ENCODE results near the gene RNGTT.

RNGTT gene

DNA sequence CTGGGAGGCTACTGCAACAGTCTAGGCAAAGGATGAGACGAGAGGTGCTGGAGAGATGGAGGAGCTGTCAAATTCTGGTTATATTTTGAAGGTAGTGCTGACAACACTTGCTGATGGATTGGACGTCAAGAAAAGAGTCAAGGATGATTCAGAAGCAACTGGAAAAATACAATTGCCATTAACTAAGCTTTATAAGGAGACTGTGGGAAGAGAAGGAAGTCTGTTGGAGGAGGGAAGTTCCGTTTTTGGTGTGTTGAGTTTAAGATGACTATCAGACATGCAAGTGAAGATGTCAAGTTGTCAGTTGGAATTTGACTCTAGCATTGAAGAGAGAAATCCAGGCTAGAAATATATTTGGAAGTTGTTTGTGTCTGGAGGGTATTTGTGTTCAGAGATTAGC lies 358.1 kb downstream of the RNGTT start:
- TF ChIP-seq CTCF (IDR thresholded peaks at IDR 0.05; ENCODE audit: low read depth, low read length) = no peak
- H3K4me3 ChIP-seq (ENCODE audit: low read depth, low read length) = no peak overlapping the region

DNA sequence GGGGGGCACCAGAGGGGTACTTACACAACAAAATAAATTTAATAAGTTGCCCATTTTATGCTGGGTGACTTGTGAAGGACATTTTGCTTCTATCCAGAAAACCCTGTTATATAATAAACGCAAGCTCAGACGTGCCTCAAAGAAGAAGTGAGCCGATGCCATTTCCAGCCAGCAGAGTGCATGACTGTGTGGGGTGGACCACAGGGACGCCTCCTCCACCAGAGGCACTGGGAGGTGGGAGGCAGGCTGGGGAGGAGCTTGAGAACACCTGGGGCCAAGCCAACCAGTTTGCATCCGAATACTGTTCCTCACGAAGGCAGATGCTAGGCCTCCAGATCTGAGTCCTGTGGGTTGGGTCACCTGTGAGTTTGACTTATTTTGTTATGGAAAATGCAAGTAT lies 363.8 kb downstream of the RNGTT start:
- TF ChIP-seq CTCF (IDR thresholded peaks at IDR 0.05; ENCODE audit: low read depth, low read length) = no peak
- H3K4me3 ChIP-seq (ENCODE audit: low read depth, low read length) = no peak overlapping the region

DNA sequence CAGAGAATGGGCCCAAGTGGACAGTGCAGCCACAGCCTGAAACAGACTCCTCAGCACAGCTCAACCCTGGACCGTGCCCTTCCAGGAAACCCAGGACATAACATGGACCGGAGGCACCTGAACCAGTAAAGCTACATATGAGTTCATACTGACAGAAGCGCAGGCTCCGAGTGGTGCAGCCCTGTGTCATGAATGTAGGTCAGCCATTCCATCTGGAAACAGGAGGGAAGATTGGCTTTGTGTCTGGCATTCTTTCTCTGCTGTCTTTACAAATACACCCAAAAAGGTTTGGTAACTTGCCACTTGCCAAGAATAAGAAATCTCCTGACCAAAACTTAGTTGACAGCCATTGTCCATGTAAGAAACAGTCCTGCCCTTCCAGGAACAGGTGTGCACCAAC lies 366.6 kb downstream of the RNGTT start:
- no peak overlapping the region for H3K4me3 ChIP-seq (ENCODE audit: low read depth, low read length)
- TF ChIP-seq CTCF (IDR thresholded peaks at IDR 0.05; ENCODE audit: low read depth, low read length) = no peak

GRCh38 chr6:88588938-88589337 lies 374.5 kb downstream of the RNGTT start:
- H3K4me3 ChIP-seq (ENCODE audit: low read depth, low read length) = no peak overlapping the region
- TF ChIP-seq CTCF (IDR thresholded peaks at IDR 0.05; ENCODE audit: low read depth, low read length) = no peak

DNA sequence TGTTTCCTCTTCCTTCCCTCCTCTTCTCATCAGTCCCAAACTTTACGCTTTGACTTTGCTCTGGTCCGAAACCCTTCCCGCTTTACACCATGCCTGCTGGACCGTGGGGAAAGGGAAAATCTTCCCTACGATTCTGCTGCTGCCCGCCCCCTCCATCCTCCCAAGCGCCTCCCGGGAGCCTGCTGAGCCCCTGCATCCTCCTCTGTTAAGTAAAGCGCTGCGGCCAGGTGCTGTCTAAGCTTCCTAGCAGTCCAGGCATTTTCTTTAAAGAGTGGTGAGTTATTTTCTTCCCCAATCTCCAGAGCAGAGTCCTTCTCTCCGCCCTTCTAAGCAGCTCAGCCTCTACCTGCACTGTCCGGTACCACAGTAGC lies 376.3 kb downstream of the RNGTT start:
- no peak for TF ChIP-seq CTCF (IDR thresholded peaks at IDR 0.05; ENCODE audit: low read depth, low read length)
- no peak overlapping the region for H3K4me3 ChIP-seq (ENCODE audit: low read depth, low read length)

DNA sequence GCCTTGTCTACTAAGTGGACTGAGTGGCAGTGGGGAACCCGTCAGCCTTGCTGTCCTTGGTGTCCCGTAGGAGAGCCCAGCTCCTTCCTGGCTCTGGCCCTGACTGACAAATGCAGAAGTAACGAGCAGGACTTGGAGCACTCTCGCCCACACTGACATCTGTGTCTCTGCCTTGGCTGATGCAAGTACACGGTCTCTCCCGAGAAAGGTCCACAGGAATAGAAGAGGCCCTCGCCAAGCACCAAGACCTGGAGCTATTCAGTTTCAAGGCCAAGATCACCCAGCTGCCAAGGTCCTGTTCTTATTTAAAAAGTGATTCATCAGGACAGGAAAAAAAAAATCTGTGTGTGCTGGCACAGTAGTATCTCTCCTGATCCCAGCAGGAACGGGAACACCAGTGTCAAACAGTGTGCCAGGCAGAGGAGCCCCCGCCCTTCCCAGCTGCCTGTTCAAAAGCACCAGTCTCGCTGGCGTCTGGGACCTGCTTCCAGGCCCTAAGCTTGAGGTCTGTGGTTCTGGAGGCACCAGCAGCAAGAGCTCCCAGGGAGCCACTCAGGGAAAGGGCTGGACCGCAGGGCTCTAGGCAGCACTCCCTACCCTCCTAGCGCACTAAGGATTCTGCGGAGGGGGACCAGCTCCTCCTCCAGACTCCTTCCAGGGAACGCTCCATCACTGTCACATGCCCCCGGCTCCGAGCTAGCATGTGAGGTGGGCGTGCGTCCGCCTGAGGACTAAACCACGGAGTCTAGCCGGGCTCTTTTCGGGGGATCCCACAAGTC lies 376.9 kb downstream of the RNGTT start:
- TF ChIP-seq CTCF (IDR thresholded peaks at IDR 0.05; ENCODE audit: low read depth, low read length) = no peak
- no peak overlapping the region for H3K4me3 ChIP-seq (ENCODE audit: low read depth, low read length)

- TF ChIP-seq CTCF (IDR thresholded peaks at IDR 0.05; ENCODE audit: low read depth, low read length) = no peak
- H3K4me3 ChIP-seq (ENCODE audit: low read depth, low read length) = no peak overlapping the region
Measured at GRCh38 chr6:88585276-88585692, 378.1 kb downstream of the RNGTT start.

Measured in WI38 (cell line).